A673 (cell line): Measurements from ENCODE around the gene TIFAB.

Experiments used
- CTCF ChIP-seq: fragments of 300-800, 200-600 bp; sonication (generic); conservative IDR thresholded peaks from 2 replicates; pipeline ENCODE4 v1.5.1; 2017; ENCODE audit warnings: low read depth, mild to moderate bottlenecking, antibody characterized with exemption, low read length, moderate library complexity, mixed read lengths
- EZH2 ChIP-seq: fragments of 200-600 bp; sonication (generic); IDR thresholded peaks from 2 replicates; pipeline ENCODE4 v1.6.1; 2017; ENCODE audit warnings: borderline replicate concordance, low read depth, mild to moderate bottlenecking, mixed read lengths, antibody characterized with exemption, low read length; ENCODE audit not compliant: poor library complexity, severe bottlenecking

DNA sequence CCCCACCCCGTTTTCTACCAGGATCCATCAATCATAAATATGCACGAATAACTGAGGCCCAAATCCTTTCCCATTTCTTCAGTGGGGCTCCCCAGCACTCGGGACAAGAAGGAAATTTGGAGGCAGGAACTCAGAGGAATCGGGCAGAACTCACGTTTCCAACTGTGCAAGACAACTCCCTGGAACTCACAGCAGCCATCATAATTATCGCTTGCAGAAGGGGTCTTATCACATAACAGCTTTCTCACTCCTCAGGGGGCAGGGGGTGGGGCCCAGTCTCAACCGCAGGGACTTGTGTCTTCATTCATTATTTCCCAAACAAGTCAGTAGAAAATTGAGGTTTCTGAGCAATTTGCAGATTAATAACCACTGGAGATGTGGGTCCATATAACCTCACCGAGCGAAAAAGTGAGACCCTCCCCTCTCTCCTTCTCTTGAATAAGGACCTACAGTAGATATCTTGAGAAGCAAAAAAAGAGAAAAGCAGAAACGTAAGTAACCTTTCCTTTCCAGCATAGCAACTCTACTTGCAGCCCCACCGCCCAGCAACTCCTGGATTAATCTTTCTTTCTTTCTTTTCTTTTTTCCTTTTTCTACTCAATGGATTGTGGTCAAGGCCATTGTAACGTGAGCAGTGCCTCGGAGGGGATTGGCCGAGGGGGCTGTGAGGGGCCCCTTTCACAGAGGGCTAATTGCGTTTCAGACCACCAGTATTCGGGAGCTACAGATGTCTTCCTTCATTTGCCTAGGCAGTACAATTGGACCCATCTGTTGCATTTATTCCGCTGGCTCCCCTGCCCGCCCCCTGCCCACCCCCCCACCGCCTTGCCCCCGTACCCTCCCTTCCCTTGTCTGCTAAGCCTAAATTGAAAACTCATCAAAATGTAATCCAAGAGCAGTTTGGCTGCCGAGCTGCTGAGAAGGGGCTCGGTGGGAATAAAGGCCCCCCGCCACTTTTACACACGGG, 24.7 kb upstream of the TIFAB start:
- no peak for TF ChIP-seq CTCF
- no peak for TF ChIP-seq EZH2
